GM18505 (cell line): ENCODE results near the gene STX8.

Source experiments
- ATAC-seq: cut with Tn5 transposase; IDR thresholded peaks from one replicate; pipeline ENCODE4 v1.9.1; 2021; ENCODE audit not compliant: unreplicated experiment
- POLR2A ChIP-seq: IDR thresholded peaks from 4 replicates; pipeline ENCODE4 v1.6.1; 2011; ENCODE audit warnings: borderline replicate concordance; ENCODE audit not compliant: insufficient read depth, insufficient read length; ENCODE audit errors: extremely low read depth

STX8 gene

GRCh38 chr17:9512323-9513168, 63.1 kb downstream of the STX8 start:
- ATAC-seq, result no peak
- no peak for TF ChIP-seq POLR2A

DNA sequence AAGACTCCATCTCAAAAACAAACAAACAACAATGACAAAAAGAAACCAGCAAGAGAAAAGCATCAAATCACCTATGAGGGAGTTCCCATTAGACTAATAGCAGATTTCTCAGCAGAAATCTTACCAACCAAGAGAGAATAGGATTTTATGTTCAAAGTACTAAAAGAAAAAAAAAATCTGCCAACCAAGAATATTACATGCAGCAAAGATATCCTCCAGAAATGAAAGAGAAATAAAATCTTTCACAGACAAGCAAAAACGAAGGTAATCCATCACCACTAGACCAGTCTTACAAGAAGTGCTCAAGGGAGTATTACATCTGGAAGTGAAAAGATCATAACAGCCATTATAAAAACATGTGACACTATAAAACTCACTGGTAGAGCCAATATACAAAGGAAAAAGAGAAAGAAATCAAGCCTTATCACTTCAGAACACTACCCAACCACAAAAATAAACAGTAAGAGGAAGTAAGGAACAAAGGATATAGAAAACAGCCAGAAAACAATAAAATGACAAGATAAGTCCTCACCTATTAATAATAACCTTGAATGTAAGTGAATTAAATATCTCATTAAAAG, 66.3 kb downstream of the STX8 start:
- TF ChIP-seq POLR2A, result no peak
- ATAC-seq, result no peak

DNA sequence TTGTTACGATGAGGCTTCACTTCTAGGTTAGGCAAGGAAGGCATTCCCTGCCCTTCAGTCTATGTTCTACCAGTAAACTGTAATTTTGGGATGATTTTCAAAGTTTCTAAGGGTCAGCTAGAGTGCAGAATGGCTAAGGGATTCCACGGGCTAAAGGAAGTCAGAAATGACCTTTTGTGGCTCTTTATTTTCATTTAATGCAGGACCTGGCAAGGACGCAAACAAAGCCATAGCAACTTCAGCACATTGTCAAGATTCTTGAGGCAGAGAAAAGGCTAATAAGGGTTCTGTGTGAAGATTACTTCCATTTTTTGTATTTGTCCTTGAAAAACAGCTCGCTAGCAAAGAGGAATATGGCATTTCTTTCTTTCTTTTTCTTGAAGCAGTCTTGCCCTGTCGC, 76.6 kb downstream of the STX8 start:
- TF ChIP-seq POLR2A, result no peak
- ATAC-seq, result no peak

- TF ChIP-seq POLR2A, result no peak
- ATAC-seq, result no peak
Observed at GRCh38 chr17:9498490-9498889, 77.1 kb downstream of the STX8 start.

DNA sequence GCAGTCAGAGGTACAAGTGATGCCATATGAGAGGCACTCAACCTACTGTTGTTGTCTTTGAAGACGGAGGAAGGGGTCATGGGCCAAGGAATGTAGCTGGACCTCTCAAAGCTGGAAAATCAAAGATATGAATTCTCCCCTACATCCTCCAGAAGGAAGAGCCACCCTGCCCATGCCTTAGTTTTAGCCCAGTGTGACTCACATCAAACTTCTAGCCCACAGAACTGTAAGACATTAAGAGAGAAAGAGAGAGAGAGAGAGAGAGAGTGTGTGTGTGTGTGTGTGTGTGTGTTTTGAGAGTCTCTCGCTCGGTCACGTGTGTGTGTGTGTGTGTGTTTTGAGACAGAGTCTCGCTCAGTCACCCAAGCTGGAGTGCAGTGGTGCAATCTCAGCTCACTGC, 87.1 kb downstream of the STX8 start:
- ATAC-seq, result no peak
- TF ChIP-seq POLR2A, result no peak

- TF ChIP-seq POLR2A, result no peak
- no peak for ATAC-seq
Observed at GRCh38 chr17:9487406-9487805, 88.2 kb downstream of the STX8 start.

DNA sequence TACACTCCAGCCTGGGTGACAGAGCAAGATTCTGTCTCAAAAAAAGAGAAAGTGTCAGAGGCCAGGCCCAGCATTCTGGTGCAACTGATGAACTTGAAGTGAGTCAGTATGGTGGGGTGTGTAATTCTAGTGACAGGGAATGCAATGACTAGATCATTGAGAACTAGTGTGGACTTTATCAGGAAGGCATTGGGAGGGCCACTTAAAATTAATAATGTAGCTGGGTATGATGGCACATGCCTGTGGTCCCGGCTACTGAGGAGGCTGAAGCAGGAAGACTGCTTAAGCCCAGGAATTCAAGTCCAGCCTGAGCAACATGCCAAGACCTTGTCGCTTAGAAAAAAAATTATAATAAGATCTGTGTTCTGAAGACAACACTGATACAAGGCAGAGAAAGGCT, 90.8 kb downstream of the STX8 start:
- no peak for ATAC-seq
- no peak for TF ChIP-seq POLR2A

- no peak for ATAC-seq
- TF ChIP-seq POLR2A, result no peak
Observed at GRCh38 chr17:9479964-9480363, 95.7 kb downstream of the STX8 start.

DNA sequence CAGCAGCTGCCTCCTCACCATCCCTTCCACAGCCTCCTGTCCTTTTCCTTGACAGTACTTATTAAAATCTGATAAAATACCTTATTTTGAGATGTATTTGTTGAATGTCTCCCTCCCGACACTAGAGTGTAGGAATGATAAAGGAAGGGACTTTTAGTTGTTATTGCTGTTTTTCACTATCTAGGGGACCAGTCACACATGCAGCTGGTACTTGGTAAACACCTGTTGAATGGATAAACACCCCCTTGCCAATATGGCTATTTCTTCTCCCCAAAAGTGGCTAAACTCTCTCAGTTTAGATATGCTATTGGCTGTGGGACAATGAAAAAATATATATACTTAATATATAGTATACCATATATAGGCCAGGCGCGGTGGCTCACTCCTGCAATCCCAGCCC, 96.7 kb downstream of the STX8 start:
- TF ChIP-seq POLR2A, result no peak
- no peak for ATAC-seq

DNA sequence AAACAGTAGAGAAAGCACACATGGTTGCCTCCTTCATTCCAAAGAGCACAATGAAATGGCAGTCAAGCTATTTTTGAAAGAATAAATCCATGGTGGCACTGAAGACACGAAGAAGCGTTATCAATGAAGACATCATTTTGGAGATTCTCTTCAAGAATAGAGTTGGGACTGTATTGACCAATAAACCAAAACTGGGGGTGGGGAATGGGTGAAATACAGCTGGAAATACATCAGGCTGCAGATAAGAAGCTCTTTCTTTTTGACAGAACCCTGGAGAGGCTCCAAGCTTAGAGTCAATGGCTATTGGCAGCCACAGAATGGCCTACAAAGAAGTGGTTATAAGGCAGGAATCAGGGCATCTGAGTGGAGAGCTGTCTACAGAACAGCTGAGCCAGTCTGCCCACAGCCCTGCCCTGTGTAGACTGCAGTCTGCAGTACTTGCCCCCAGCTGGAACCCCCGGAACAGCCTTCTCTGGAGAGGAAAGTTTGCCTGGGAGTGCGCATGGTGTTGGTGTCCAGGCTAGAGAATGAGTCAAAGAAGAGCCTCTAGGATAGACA, 100.4 kb downstream of the STX8 start:
- no peak for TF ChIP-seq POLR2A
- no peak for ATAC-seq

DNA sequence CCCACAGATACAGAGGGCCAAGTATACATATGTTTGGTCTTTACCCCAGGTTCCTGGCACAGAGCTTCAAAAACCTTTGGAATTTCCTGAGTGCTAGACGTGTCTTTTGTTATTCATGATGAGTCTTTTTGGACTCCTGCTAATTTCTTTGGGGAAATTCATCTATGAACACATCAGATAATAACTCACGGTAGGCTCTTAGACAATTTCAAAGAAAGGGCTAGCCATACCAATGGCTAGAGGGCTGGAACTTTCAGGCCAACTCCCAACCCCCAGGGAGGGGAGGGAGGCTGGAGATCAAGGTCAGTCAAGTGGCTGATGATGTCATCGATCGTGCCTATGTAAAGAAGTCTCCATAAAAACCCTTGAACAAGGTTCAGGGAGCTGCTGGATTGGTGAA, 101.9 kb downstream of the STX8 start:
- no peak for TF ChIP-seq POLR2A
- ATAC-seq, result no peak

- no peak for TF ChIP-seq POLR2A
- no peak for ATAC-seq
Observed at GRCh38 chr17:9472541-9472940, 103.1 kb downstream of the STX8 start.

DNA sequence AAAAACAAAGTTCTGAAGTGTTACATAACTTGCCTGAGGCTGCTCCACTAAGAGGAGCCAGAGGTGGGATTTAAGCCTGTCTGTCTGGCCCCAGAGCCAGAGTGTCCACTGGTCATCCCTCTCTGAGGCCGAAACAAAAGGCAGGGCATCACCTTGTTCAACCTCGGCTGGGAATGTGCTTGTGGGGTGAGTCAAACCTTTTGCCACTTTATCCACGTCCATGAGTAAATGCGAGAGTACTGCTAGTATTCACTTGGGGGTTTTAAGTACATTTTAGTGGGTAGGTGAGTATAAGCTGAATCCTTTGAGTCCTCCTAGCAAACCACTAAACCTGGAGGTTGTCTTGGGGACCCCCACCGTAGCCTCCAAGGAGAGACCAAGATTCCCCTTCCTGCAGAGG, 103.5 kb downstream of the STX8 start:
- no peak for ATAC-seq
- no peak for TF ChIP-seq POLR2A

GRCh38 chr17:9470171-9470570, 105.4 kb downstream of the STX8 start:
- TF ChIP-seq POLR2A, result no peak
- ATAC-seq, result no peak

DNA sequence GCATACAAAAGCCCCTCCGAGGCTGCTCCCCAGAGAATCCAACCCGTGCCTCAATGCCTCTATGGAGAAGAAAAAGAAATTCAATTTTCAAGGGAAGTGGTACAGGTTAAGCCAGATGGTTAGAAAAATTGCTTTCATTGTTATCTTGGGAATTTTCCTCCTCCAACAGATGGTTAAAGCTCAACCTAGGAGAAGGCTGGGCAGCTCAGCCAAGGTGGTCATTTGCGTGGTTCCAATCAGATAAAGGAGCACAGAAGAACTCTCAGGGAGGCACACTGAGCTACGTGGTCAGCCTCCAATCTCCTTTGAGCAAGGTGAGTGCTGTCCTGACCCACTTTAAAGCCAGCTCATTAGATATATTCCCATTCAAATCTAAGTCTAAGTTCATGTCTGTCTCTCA, 106.7 kb downstream of the STX8 start:
- no peak for TF ChIP-seq POLR2A
- no peak for ATAC-seq

GRCh38 chr17:9468532-9468931, 107.1 kb downstream of the STX8 start:
- TF ChIP-seq POLR2A, result no peak

More at GRCh38 chr17:9468532-9468931, 107.1 kb downstream of the STX8 start:
- ATAC-seq, result no peak
